ACC112 (cell line): ENCODE results near the gene GRIA4.
"Not testable (repeated sequence)": the region's sequence is repeated elsewhere in the genome, so short reads cannot be mapped to it uniquely, and the experiment has no call there.

Source experiments
- H2AFZ ChIP-seq: fragments of 200-600 bp; sonication (generic); one replicate; pipeline ENCODE4 v1.6.0; 2017; ENCODE audit warnings: antibody characterized with exemption, low read length; ENCODE audit not compliant: unreplicated experiment
- H3K27ac ChIP-seq: fragments of 200-600 bp; sonication (generic); 2 replicates; pipeline ENCODE4 v1.5.1; 2014; ENCODE audit warnings: low read depth, mild to moderate bottlenecking, antibody characterized with exemption, low read length, moderate library complexity
- H3K27me3 ChIP-seq: fragments of 200-600 bp; sonication (generic); 2 replicates; pipeline ENCODE4 v1.6.1; 2014; ENCODE audit warnings: mild to moderate bottlenecking, antibody characterized with exemption, low read length, moderate library complexity, mixed read lengths; ENCODE audit not compliant: insufficient read depth
- H3K36me3 ChIP-seq: fragments of 200-600 bp; sonication (generic); 2 replicates; pipeline ENCODE4 v1.6.1; 2016; ENCODE audit warnings: mild to moderate bottlenecking, antibody characterized with exemption, low read length, moderate library complexity, mixed read lengths; ENCODE audit not compliant: insufficient read depth
- H3K4me1 ChIP-seq: fragments of 200-600 bp; sonication (generic); one replicate; pipeline ENCODE4 v1.6.1; 2016; ENCODE audit warnings: low read length, mixed read lengths; ENCODE audit not compliant: insufficient read depth, unreplicated experiment, control insufficient read depth
- H3K4me3 ChIP-seq: fragments of 200-600 bp; sonication (generic); 2 replicates; pipeline ENCODE4 v1.5.1; 2014; ENCODE audit warnings: mild to moderate bottlenecking, low read depth, low read length
- H3K79me2 ChIP-seq: fragments of 200-600 bp; sonication (generic); one replicate; pipeline ENCODE4 v1.6.0; 2016; ENCODE audit warnings: low read length; ENCODE audit not compliant: control insufficient read depth, unreplicated experiment, insufficient read depth

The GRIA4 gene

DNA sequence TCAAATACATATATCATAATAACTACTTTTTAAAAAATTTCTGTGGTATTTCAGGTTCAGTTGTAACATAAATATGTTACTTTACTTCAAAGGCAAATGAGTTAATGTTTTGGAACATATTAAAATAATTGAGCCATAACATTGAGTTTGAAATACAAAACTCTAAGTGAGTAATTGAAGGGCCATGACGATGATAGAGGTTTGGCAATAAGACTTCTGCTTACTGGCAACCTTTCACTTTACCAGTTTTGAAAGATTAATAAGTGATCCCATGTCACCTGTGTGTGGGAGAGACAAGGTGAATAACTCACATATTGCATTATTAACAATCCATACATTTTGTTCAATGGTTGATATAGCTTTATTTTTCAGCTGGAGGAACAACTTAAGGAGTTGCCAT is 144.4 kb downstream of the GRIA4 start:
- Histone ChIP-seq H3K36me3 (no peaks in the 10 kb centered on the region), H3K27ac (no peak overlapping the region), H3K79me2 (no peaks in the 10 kb centered on the region), H3K4me3 (no peak overlapping the region), H2AFZ (no peak overlapping the region), H3K27me3 (peaks cover 11% of the 10 kb centered on the region; the same call in 1 of the 2 replicates), H3K4me1 (no peaks in the 10 kb centered on the region)

DNA sequence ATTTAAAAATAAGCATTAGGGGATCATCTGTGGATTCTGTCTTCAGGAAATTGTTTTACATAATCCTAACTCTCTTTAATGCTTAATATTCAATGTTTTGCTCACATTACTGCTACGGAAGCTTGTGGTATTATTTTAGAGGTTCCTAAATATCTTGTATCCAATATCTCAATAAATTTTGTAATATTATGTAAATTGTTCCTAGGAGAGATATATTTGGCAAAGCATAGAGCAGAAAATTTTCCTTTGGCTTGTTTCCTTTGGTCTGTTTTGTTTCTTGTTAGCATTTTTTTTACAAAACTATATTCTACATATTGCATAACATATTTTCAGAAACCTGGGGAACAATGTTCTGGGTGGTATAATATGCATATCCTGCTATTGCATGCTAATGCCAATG is 144.8 kb downstream of the GRIA4 start:
- Histone ChIP-seq H3K36me3 (no peaks in the 10 kb centered on the region), H3K27me3 (peaks cover 11% of the 10 kb centered on the region; the same call in 1 of the 2 replicates), H3K27ac (no peak overlapping the region), H2AFZ (no peak overlapping the region), H3K4me1 (no peaks in the 10 kb centered on the region), H3K79me2 (no peaks in the 10 kb centered on the region), H3K4me3 (no peak overlapping the region)

DNA sequence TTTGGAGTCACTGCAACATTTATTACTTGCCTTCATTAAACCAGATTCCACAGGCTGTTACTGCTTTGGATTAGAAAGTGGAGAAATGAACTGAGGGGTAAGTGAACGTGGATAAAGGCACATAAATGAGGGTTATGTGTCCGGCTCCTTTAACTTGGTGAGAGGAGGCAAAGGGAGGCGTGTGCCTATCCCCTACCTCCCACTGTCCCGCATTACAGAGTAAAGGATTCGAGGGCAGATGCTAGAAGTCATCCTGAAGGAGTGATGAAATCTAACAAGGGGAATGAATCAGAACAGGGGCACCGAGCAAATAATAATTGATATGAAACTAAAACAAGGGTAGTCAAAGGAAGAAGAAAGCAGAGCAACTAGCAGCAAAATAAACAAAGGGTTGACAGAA is 147.2 kb downstream of the GRIA4 start:
- Histone ChIP-seq H3K4me3 (0 out of 2 replicates have a peak overlapping the region, but pooled peaks have one; percentile 9), H3K36me3 (no peaks in the 10 kb centered on the region), H3K79me2 (no peaks in the 10 kb centered on the region), H2AFZ (no peak overlapping the region), H3K27me3 (peaks cover 11% of the 10 kb centered on the region; the same call in 1 of the 2 replicates), H3K27ac (no peak overlapping the region), H3K4me1 (no peaks in the 10 kb centered on the region)

DNA sequence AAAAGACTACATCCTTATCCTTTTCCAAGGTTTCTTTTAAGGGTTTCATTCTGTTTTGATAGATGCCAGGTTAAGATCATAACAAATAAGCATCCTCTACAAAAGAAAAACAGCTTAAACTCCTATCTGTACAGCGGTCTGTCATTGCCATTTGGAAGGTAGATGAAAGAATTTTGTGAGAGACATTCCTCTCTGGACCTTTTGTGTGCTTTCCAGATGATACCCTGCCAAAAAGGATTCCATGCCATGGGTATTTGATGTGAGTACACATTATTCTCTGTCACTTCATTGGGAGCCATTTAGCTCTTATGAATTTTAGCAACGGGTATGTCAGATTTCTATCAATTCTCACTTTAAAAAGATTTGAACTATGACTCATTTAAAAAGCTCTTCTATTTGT is 153.7 kb downstream of the GRIA4 start:
- Histone ChIP-seq H3K36me3 (no peaks in the 10 kb centered on the region), H2AFZ (no peak overlapping the region), H3K79me2 (no peaks in the 10 kb centered on the region), H3K27me3 (peaks cover 13% of the 10 kb centered on the region), H3K4me1 (no peaks in the 10 kb centered on the region), H3K4me3 (no peak overlapping the region), H3K27ac (no peak overlapping the region)

DNA sequence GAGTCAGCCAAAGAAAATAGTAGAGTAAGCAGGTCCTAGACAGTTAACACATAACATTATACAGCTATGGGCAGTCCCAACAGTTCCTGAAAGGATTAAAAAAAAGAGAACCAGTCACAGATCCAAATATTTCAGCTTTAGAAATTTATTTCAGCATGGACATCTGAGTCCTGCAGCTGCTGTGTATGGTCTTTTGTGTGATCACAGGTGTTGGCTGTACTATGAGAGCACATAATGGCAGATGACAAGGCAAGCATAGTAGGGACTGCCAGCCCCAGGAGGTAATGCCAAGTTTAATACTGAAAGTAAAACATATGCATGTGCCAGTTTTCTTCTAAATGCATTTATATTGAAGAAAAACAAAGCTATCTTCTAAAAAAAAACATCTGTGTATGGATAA is 158.1 kb downstream of the GRIA4 start:
- Histone ChIP-seq H3K27ac (no peak overlapping the region), H3K79me2 (no peaks in the 10 kb centered on the region), H3K4me1 (no peaks in the 10 kb centered on the region), H3K4me3 (no peak overlapping the region), H3K27me3 (peaks cover 32% of the 10 kb centered on the region), H2AFZ (no peak overlapping the region), H3K36me3 (no peaks in the 10 kb centered on the region)

DNA sequence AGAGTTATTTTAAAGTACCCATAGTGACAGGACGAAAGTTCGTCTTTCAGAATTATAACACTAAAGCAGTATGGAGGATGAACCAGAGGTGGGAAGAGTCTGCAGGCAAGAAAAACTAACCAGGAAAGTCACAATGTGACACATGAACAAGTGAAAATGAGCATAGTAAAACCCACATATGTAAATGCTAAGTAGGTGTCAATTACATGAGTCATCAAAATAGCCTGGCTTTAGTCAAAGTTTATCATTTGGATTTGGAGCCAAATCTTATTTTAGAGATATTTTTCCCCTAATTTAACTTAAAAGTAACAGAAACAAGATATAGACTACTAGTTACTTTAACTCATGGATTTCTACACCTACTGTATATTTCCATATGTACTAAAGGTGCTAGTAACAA is 159.8 kb downstream of the GRIA4 start:
- Histone ChIP-seq H3K4me3 (no peak overlapping the region), H2AFZ (no peak overlapping the region), H3K27me3 (peaks cover 32% of the 10 kb centered on the region), H3K4me1 (no peaks in the 10 kb centered on the region), H3K27ac (no peak overlapping the region), H3K79me2 (no peaks in the 10 kb centered on the region), H3K36me3 (no peaks in the 10 kb centered on the region)

DNA sequence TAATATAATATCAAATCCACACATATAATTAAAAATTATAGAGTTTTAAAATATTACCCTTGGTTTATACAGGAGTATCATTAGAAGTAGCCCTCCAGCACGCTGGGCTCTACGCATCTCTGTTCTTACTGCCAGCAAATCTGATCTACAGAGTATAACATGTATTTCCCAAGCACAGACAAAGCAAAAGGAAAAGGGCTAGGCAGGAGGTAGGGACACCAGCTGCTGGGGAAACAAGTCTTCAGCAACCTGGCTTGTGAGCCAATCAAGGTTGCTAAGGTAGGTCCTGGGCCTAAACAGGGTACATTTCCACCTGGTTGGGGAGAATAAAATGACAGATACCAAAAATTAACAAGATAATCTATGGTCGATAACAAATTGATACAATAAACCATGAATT is 163.6 kb downstream of the GRIA4 start:
- not testable (repeated sequence) for H3K4me1 ChIP-seq, H3K27ac ChIP-seq, H3K79me2 ChIP-seq, H3K4me3 ChIP-seq, H3K36me3 ChIP-seq, H2AFZ ChIP-seq
- H3K27me3 ChIP-seq: peaks cover 21% of the 10 kb centered on the region

DNA sequence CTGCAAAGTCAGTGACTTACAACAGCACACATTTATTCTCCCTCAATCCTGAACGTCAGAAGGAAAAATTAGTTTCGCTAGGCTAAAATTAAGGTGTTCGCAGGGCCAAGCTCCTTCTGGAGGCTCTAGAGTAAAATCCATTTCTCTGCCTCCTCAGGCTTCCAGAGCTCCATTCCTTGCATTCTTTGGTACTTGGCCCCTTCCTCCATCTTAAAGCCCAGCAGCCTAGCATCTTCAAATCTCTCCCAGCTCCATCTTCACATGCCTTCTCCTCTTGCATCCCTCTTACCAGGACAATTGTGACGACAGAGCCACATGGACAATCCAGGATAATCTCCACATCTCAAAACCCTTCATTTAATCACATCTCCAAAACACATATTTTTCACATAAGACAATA is 165.0 kb downstream of the GRIA4 start:
- peaks cover 15% of the 10 kb centered on the region for H3K27me3 ChIP-seq
- no peaks in the 10 kb centered on the region for H3K4me1 ChIP-seq
- H3K36me3 ChIP-seq: no peaks in the 10 kb centered on the region

DNA sequence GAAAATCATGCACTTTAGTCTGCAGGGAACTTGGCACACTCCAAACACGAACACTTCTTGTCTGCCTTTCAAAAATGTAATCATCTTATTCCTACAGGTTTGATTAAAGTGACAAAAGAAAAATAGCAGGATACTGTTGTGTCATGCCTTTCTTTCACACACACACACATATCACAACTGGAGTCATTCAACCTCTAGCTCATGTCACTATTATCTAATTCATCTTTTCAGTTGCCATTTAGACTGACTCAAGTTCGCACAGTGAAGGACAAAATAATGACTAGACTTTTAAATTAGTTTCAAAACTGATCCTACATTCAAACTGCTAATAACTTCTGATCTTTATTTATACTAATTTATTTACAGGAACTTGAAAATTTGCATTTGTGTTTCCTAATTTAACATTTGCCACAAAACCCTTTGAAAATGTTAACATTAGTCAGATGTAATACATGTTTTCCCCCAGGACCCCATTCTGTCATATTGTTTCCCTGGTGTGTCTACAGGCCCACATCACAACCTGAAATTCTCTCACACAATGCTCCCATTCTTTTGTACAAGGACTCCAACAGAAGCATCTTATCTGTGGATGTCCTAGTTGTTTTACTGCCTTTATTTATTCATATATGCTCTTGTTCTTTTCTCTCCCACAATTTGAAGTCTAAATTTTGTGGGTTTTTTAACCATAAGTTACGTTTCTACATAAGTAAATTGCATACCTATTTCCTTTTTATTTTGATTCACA is 171.1 kb downstream of the GRIA4 start:
- H3K79me2 ChIP-seq: no peaks in the 10 kb centered on the region
- no peak overlapping the region for H3K4me3 ChIP-seq
- H3K27me3 ChIP-seq: peaks cover 9% of the 10 kb centered on the region; the same call in 1 of the 2 replicates

More for the DNA sequence above, 165.0 kb downstream of the GRIA4 start:
- no peaks in the 10 kb centered on the region for H3K79me2 ChIP-seq
- H2AFZ ChIP-seq: no peak overlapping the region
- H3K4me3 ChIP-seq: no peak overlapping the region
- no peak overlapping the region for H3K27ac ChIP-seq

DNA sequence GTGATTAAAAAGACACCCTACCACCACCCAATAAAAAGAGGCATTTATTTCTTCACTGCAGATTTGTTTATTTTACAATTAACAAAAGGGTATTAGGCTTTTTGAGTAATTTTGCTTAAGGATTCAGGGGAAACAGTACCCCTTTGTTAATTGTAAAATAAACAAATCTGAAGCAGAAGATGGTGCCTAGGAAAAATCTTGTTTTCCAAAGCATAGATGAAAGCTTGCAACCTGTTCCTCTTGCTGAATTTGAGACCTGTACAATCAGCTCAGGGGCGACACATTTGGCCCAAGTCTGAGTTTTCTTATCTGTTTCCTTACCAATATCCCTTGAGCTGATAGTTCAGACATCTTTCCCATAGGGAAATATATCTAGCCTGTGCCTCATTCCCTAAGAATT is 171.9 kb downstream of the GRIA4 start:
- peaks cover 9% of the 10 kb centered on the region; the same call in 1 of the 2 replicates for H3K27me3 ChIP-seq
- no peaks in the 10 kb centered on the region for H3K79me2 ChIP-seq
- no peaks in the 10 kb centered on the region for H3K36me3 ChIP-seq
- no peak overlapping the region for H2AFZ ChIP-seq
- no peaks in the 10 kb centered on the region for H3K4me1 ChIP-seq
- H3K4me3 ChIP-seq: no peak overlapping the region
- H3K27ac ChIP-seq: no peak overlapping the region

More for the DNA sequence above, 171.1 kb downstream of the GRIA4 start:
- Histone ChIP-seq H3K27ac (no peak overlapping the region), H3K4me1 (no peaks in the 10 kb centered on the region), H3K36me3 (no peaks in the 10 kb centered on the region), H2AFZ (no peak overlapping the region)

DNA sequence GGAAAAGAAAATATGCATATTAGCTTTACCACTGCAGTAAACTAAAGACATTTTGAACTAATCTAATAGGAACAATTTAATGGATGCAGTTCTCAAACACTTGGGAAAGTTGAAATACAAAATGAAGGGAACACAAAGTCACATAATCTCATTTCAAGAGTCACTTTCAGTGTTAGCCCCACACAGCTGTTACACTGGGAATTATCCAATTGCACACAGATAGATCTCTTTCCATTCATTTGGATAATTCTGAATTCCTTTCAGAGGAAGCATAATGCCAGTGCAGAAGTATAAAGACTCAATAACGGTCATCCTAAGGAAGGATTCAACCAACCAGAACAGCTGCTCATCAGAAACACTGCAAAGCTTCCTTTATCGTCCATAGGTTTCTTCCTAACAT is 173.3 kb downstream of the GRIA4 start:
- Histone ChIP-seq H3K36me3 (no peaks in the 10 kb centered on the region), H3K4me1 (no peaks in the 10 kb centered on the region), H3K4me3 (no peak overlapping the region), H3K27me3 (peaks cover 9% of the 10 kb centered on the region; the same call in 1 of the 2 replicates), H2AFZ (no peak overlapping the region), H3K79me2 (no peaks in the 10 kb centered on the region), H3K27ac (no peak overlapping the region)
